ENCODE measurements around the gene KDM5C. TPM values are rescaled to one million over a fixed set of nuclear protein-coding genes. Genes with fewer than 3 reads are reported as not detected.

KDM5C gene
- total RNA-seq, 3 donors from 2014 or later = 63.5 to 136 (median 123) TPM

GRCh38 chrX:53160297-53160983 is 64.6 kb downstream of the KDM5C start:
- no peaks in the 10 kb centered on the region for H3K36me3 ChIP-seq
- no peaks in the 10 kb centered on the region for H3K27me3 ChIP-seq
- no peaks in the 10 kb centered on the region for H3K9me3 ChIP-seq
- no peak overlapping the region for H3K4me3 ChIP-seq
- intact Hi-C loops (cut with DNase I; ENCODE audit: low total_unique reads) = no loop called here
- H3K4me1 ChIP-seq = no peaks in the 10 kb centered on the region
- no peak overlapping the region for H3K27ac ChIP-seq
- TF ChIP-seq, protein P1, sequence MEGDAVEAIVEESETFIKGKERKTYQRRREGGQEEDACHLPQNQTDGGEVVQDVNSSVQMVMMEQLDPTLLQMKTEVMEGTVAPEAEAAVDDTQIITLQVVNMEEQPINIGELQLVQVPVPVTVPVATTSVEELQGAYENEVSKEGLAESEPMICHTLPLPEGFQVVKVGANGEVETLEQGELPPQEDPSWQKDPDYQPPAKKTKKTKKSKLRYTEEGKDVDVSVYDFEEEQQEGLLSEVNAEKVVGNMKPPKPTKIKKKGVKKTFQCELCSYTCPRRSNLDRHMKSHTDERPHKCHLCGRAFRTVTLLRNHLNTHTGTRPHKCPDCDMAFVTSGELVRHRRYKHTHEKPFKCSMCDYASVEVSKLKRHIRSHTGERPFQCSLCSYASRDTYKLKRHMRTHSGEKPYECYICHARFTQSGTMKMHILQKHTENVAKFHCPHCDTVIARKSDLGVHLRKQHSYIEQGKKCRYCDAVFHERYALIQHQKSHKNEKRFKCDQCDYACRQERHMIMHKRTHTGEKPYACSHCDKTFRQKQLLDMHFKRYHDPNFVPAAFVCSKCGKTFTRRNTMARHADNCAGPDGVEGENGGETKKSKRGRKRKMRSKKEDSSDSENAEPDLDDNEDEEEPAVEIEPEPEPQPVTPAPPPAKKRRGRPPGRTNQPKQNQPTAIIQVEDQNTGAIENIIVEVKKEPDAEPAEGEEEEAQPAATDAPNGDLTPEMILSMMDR (IDR thresholded peaks at IDR 0.05) = no peak
- TF ChIP-seq POLR2A (IDR thresholded peaks at IDR 0.05) (no peak), POLR2AphosphoS5 (IDR thresholded peaks at IDR 0.05) (no peak)
- DNase-seq (ENCODE audit: low spot score in 2 of 2) = no peak

DNA sequence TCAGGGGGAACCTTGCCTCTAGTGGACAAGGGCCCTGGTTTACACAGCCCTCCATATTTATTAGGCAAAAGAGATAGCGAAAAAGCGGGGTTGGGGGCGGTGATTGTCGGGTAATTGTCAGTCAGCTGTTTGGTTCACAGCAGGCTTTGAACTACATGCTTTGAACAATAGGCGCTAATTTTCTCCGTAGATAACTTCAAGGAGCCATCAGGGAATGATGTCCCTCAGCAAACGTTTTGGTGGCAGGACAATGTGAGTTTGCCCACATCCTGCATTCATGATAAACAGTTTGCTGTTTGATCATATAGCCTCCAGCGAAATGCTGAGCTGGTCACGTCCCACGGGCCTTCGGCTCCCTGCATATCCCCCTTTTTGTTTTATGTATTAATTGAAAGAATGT is 65.8 kb downstream of the KDM5C start:
- Histone ChIP-seq H3K36me3 (no peaks in the 10 kb centered on the region), H3K9me3 (no peaks in the 10 kb centered on the region), H3K4me3 (no peak overlapping the region), H3K27me3 (no peaks in the 10 kb centered on the region), H3K4me1 (no peaks in the 10 kb centered on the region), H3K27ac (no peak overlapping the region)
- intact Hi-C loops (cut with DNase I; ENCODE audit: low total_unique reads) = no loop called here
- TF ChIP-seq POLR2A (IDR thresholded peaks at IDR 0.05) (no peak), POLR2AphosphoS5 (IDR thresholded peaks at IDR 0.05) (no peak)
- TF ChIP-seq, protein P1 (IDR thresholded peaks at IDR 0.05) = no peak
- no peak for DNase-seq (ENCODE audit: low spot score in 2 of 2)

DNA sequence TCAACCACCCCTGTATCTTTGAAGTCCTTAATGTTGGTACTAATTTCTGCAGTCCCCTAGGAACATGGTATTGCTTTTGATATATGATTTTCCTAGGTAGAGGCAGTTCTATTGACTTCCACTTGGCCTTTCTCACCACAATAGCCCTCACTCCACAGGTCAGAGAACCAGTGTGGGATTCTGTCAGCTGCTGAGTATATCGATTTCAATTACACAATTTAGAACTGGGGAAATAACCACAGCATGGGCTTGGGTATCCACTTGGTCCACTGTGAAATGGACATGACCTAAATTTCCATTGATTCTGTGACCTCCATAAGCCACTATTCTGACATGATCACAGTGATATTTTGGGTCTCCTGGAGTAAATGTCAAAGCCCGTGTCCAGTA is 68.8 kb downstream of the KDM5C start:
- intact Hi-C loops (cut with DNase I; ENCODE audit: low total_unique reads) = no loop called here
- Histone ChIP-seq H3K36me3 (no peaks in the 10 kb centered on the region), H3K27me3 (no peaks in the 10 kb centered on the region), H3K27ac (no peak overlapping the region), H3K4me3 (no peak overlapping the region), H3K4me1 (no peaks in the 10 kb centered on the region), H3K9me3 (no peaks in the 10 kb centered on the region)
- TF ChIP-seq POLR2A (IDR thresholded peaks at IDR 0.05) (no peak), POLR2AphosphoS5 (IDR thresholded peaks at IDR 0.05) (no peak)
- TF ChIP-seq, protein P1 (IDR thresholded peaks at IDR 0.05) = no peak
- no peak for DNase-seq (ENCODE audit: low spot score in 2 of 2)

GRCh38 chrX:53155512-53156206 is 69.3 kb downstream of the KDM5C start:
- no peak for TF ChIP-seq POLR2AphosphoS5 (IDR thresholded peaks at IDR 0.05)
- no peak for TF ChIP-seq POLR2A (IDR thresholded peaks at IDR 0.05)
- TF ChIP-seq, protein P1 (IDR thresholded peaks at IDR 0.05) = no peak

GRCh38 chrX:53153581-53153980 is 71.4 kb downstream of the KDM5C start:
- no peak overlapping the region for H3K4me3 ChIP-seq
- DNase-seq (ENCODE audit: low spot score in 2 of 2) = no peak
- H3K27ac ChIP-seq = no peak overlapping the region
- intact Hi-C loops (cut with DNase I; ENCODE audit: low total_unique reads) = no loop called here
- no peaks in the 10 kb centered on the region for H3K36me3 ChIP-seq
- H3K4me1 ChIP-seq = no peaks in the 10 kb centered on the region
- H3K27me3 ChIP-seq = no peaks in the 10 kb centered on the region
- TF ChIP-seq POLR2AphosphoS5 (IDR thresholded peaks at IDR 0.05) (no peak), POLR2A (IDR thresholded peaks at IDR 0.05) (no peak)
- TF ChIP-seq, protein P1 (IDR thresholded peaks at IDR 0.05) = no peak
- H3K9me3 ChIP-seq = no peaks in the 10 kb centered on the region

More at GRCh38 chrX:53155512-53156206, 69.3 kb downstream of the KDM5C start:
- intact Hi-C loops (cut with DNase I; ENCODE audit: low total_unique reads) = no loop called here
- no peak for DNase-seq (ENCODE audit: low spot score in 2 of 2)
- Histone ChIP-seq H3K27ac (no peak overlapping the region), H3K9me3 (no peaks in the 10 kb centered on the region), H3K27me3 (no peaks in the 10 kb centered on the region), H3K4me3 (no peak overlapping the region), H3K4me1 (no peaks in the 10 kb centered on the region), H3K36me3 (no peaks in the 10 kb centered on the region)

All from breast epithelium (tissue), 4 donors.